ENCODE data around the gene PCYT1A. TPM values are rescaled to one million over a fixed set of nuclear protein-coding genes. Genes with fewer than 3 reads are reported as not detected.
A peak's percentile ranks its signal among the peaks of the same experiment; 100 is the strongest.

Gene PCYT1A
- total and polyA plus RNA-seq, 8 donors, result 11.8 to 127 (median 38.3) TPM

DNA sequence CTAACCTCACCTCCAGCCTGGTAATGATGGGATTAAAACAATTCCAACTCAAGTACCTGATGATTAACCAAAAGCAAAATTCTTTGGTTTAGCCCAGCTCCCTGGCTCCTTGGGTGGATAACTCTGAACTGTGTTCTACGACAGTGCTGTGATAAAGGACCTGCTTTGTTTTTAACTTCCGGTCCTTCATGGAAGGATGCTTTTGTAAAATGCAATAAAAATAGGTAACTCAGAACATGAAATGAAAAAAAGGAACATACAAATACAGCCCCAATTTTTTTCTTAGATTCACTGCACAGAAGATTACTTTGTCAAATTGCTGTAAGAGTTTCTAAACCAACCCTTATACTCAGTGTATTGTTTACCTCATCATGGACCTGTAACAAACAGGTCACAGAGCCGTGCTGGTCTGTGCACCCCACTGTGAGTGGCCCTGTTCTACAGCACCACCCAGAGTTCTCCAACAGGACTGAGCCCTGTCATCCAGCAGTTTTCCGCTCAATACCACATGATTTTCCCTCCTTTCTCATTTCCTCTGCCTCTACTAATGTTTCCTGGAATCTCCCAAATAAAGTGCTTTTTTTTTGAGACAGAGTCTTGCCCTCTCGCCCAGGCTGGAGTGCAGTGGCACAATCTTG, 4.9 kb upstream of the PCYT1A start:
- no peaks in the 10 kb centered on the region for H3K27me3 ChIP-seq
- intact Hi-C loops (cut with DNase I; ENCODE audit: low total_unique reads), result no loop called here
- H3K4me1 ChIP-seq, result peaks cover 0 to 7% (median 6%) of the 10 kb centered on the region in 4 donors
- no peak for DNase-seq
- peaks cover 0 to 4% (median 1%) of the 10 kb centered on the region in 4 donors for H3K36me3 ChIP-seq
- H3K4me3 ChIP-seq, result no peak overlapping the region
- H3K9me3 ChIP-seq, result no peaks in the 10 kb centered on the region
- whole genome bisulfite sequencing, 5 donors, result 73 to 82% (median 79%) methylated on average over 5 of the region's 5 CpGs
- TF ChIP-seq, protein P1, sequence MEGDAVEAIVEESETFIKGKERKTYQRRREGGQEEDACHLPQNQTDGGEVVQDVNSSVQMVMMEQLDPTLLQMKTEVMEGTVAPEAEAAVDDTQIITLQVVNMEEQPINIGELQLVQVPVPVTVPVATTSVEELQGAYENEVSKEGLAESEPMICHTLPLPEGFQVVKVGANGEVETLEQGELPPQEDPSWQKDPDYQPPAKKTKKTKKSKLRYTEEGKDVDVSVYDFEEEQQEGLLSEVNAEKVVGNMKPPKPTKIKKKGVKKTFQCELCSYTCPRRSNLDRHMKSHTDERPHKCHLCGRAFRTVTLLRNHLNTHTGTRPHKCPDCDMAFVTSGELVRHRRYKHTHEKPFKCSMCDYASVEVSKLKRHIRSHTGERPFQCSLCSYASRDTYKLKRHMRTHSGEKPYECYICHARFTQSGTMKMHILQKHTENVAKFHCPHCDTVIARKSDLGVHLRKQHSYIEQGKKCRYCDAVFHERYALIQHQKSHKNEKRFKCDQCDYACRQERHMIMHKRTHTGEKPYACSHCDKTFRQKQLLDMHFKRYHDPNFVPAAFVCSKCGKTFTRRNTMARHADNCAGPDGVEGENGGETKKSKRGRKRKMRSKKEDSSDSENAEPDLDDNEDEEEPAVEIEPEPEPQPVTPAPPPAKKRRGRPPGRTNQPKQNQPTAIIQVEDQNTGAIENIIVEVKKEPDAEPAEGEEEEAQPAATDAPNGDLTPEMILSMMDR (IDR thresholded peaks at IDR 0.05), result no peak
- no peak for TF ChIP-seq POLR2AphosphoS5 (IDR thresholded peaks at IDR 0.05)
- no peak for TF ChIP-seq EP300 (IDR thresholded peaks at IDR 0.05)
- TF ChIP-seq POLR2A (IDR thresholded peaks at IDR 0.05), result no peak
- H3K27ac ChIP-seq, result no peak overlapping the region

DNA sequence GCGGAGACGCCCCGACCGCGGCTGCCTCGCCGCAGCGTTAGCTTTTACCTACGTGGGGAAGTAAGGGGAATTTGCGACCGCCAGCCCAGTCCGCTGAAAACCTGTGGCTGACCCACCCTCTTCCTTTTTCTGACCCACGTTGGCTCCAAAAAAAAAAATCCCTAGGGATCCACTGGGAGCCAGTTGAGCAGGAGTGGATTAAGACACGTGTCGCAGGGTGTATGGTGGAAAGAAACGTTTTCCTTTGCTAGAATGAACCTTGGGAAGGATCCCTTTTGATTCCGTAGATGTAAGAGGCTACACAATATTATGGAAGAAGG, 575 bp upstream of the PCYT1A start:
- H3K4me3 ChIP-seq, result peak overlapping the region; percentile 79 to 88 (median 83)
- no peaks in the 10 kb centered on the region for H3K36me3 ChIP-seq
- peak overlapping the region; percentile 91 to 96 (median 92) for H3K27ac ChIP-seq
- TF ChIP-seq, protein P1 (IDR thresholded peaks at IDR 0.05), result no peak
- H3K9me3 ChIP-seq, result no peaks in the 10 kb centered on the region
- intact Hi-C loops (cut with DNase I; ENCODE audit: low total_unique reads), result no loop called here
- no peak for DNase-seq
- 0 to 1% (median 1%) methylated on average over 8 to 17 of the region's 17 CpGs for WGBS, 5 donors
- H3K27me3 ChIP-seq, result no peaks in the 10 kb centered on the region
- H3K4me1 ChIP-seq, result peaks cover 20 to 46% (median 38%) of the 10 kb centered on the region in 4 donors

- WGBS, 5 donors, result 0 to 2% (median 1%) methylated on average over 17 to 22 of the region's 22 CpGs
- DNase-seq, result no peak
- H3K27me3 ChIP-seq, result no peaks in the 10 kb centered on the region
- peak overlapping the region; percentile 91 to 96 (median 92) for H3K27ac ChIP-seq
- peaks cover 20 to 56% (median 43%) of the 10 kb centered on the region in 4 donors for H3K4me1 ChIP-seq
- H3K9me3 ChIP-seq, result no peaks in the 10 kb centered on the region
- peak overlapping the region; percentile 79 to 88 (median 83) for H3K4me3 ChIP-seq
- TF ChIP-seq, protein P1 (IDR thresholded peaks at IDR 0.05), result no peak
- TF ChIP-seq POLR2A (IDR thresholded peaks at IDR 0.05) (no peak), POLR2AphosphoS5 (IDR thresholded peaks at IDR 0.05) (no peak), EP300 (IDR thresholded peaks at IDR 0.05) (no peak)
- intact Hi-C loops (cut with DNase I; ENCODE audit: low total_unique reads), result no loop called here
- no peaks in the 10 kb centered on the region for H3K36me3 ChIP-seq
Observed at GRCh38 chr3:196287090-196287439, 461 bp downstream of the PCYT1A start.

DNA sequence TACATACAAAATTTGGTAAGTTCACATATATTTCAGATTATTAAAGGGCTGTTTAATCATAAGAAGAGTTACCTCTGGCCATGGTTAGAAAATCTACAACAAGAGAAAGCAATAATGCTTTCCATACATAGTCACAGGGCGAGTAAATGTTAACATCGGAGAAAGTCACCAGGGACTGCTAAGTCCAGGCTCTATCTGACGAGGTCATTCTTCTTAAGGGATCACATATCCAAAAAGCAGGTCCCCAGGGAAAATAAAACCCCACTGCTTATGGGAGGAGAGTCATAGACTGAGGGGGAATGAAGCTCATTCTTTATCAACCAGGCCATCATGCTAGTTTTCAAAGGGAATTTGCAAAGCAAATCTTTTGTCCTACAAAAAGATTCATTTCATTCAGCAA, 3.1 kb downstream of the PCYT1A start:
- H3K27me3 ChIP-seq, result no peaks in the 10 kb centered on the region
- H3K4me1 ChIP-seq, result peaks cover 20 to 81% (median 60%) of the 10 kb centered on the region in 4 donors
- WGBS, 5 donors, result 29 to 75% (median 52%) methylated on average over 3 of the region's 3 CpGs
- DNase-seq, result no peak
- no peaks in the 10 kb centered on the region for H3K36me3 ChIP-seq
- no peaks in the 10 kb centered on the region for H3K9me3 ChIP-seq
- intact Hi-C loops (cut with DNase I; ENCODE audit: low total_unique reads), result no loop called here
- TF ChIP-seq POLR2AphosphoS5 (IDR thresholded peaks at IDR 0.05), result no peak
- TF ChIP-seq, protein P1 (IDR thresholded peaks at IDR 0.05), result no peak
- peak overlapping the region in 1 of 5 donors; percentile 0 for H3K27ac ChIP-seq
- H3K4me3 ChIP-seq, result no peak overlapping the region
